GM19043 (cell line): ENCODE results near the gene RPS29.
"Not testable (repeated sequence)": the region's sequence is repeated elsewhere in the genome, so short reads cannot be mapped to it uniquely, and the experiment has no call there.

ENCODE experiments used
- ATAC-seq: cut with Tn5 transposase; IDR thresholded peaks from one replicate; pipeline ENCODE4 v1.9.1; 2021; ENCODE audit warnings: low read depth; ENCODE audit not compliant: unreplicated experiment

Gene RPS29

DNA sequence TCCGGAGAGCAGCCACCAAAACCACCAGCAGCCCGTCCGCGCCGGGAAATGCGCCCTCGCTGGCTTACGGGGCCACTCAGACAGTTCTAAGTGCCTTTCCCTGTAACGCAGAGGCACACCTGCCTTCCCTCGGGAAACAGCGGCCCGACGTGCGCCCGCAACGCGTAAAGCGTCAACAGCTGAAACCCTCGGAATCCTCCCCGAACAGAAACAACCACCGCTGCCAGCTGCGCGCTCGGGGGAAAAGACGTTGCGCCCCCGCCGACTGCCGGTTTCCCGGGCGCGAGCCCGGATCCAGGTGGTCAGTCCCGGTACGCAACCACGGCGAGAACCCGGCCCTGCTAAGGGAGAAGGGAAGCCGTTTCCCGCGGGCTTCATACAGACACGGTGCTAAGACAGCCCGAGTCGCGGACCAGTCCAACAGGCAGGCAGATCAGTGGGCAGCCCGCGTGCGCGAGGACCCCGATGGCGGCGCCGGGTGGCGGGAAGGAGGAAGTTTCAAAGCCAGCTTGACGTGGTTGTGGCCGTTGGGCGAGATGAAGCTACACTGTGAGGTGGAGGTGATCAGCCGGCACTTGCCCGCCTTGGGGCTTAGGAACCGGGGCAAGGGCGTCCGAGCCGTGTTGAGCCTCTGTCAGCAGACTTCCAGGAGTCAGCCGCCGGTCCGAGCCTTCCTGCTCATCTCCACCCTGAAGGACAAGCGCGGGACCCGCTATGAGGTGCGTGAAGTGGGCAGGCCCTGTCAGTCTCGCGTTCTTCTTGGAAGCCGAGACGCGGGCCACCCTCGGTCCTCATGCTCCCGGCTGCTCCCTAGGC lies 12.5 kb upstream of the RPS29 start, which contains the start of gene LRR1:
LRR1 (plus strand) TSS at position 456 of the 816 bp plus-strand sequence; CDS start at position 537, 81 bp downstream.
- peak; percentile 47 for ATAC-seq

DNA sequence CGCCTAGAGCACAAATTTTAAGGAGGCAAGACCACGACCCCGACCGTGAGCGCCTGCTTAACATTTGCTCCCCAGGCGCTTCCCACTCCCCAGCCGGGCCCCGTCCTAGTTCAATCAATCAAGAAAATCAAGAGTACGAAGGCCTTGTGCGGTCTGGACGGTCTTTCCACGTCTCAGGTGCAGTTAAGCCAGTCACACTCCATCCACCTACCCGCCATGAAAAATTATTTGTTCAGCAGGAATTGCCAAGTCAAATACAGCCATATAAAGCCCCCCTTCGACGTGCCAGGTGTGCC lies 12.0 kb upstream of the RPS29 start:
- no peak for ATAC-seq

- no peak for ATAC-seq
Observed at GRCh38 chr14:49594347-49595091, 8.3 kb upstream of the RPS29 start.

DNA sequence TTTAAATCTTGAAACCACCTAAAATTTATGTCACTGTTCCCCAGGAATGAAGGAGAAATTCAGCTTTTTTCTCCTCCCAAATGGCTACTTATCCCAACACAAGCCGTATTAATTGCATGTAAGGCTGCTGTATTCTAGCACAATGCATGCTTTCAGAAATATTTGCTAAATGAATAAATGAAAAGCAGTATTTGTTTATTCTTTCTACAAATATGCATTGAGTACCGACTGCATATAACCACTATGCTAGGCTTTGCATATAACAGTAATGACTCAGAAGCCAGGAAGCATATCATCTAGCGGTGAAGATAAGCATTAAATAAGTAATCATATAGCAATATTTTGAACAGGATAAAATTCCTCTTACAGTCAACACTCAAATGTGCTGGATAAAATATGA lies 6.8 kb upstream of the RPS29 start:
- ATAC-seq = no peak

GRCh38 chr14:49589387-49589786 lies 3.2 kb upstream of the RPS29 start:
- ATAC-seq = no peak

DNA sequence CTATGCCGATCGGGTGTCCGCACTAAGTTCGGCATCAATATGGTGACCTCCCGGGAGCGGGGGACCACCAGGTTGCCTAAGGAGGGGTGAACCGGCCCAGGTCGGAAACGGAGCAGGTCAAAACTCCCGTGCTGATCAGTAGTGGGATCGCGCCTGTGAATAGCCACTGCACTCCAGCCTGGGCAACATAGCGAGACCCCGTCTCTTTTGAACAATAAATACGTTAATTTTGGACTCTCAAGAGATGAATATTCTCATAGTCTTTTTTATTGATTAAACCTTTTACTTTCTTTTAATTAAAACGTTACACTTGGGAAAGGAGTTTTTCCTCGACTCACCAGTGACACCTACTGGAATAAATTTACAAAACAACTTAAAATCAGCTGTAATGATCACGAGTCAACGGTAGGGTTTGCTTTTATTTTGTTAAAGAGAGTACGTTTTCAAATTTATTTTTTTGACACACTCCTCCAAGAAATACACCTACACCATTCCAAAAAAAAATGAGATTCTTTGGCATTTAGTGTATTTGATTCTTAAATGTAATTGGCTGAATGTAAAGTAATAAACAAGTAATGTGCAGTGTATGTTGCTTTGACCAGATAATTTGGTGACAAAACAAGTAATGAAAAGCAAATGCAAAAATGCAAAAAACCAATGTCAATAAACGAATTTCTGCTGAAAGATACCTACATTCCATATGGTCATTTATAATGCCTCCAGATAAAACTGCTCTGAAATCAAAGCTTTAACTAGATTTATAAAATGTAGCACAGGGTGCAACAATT lies 687 bp upstream of the RPS29 start:
- no peak for ATAC-seq

DNA sequence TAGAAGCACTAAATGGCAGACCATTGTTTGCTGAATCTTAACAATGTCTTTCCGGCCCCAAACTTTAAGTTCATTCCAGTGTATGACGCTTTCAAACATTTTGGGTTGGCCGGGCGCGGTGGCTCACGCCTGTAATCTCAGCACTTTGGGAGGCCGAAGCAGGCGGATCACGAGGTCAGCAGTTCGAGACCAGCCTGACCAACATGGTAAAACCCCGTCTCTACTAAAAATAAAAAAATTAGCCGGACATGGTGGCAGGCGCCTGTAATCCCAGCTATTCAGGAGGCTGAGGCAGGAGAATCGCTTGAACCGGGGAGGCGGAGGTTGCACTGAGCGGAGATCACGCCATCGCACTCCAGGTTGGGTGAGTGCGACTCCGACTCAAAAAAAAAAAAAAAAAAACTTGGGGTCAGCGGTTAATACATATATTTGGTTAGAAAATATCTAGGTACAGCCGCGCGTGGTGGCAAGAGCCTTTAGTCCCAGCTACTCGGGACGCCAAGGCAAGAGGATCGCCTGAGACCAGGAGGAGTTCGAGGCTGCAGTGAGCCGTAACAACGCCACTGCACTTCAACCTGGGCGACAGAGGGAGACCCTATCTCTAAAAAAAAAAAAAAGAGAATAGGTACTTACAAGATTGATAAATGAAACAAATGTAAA lies 1.1 kb downstream of the RPS29 start:
- ATAC-seq = not testable (repeated sequence)

GRCh38 chr14:49584058-49584457 lies 2.1 kb downstream of the RPS29 start:
- no peak for ATAC-seq

DNA sequence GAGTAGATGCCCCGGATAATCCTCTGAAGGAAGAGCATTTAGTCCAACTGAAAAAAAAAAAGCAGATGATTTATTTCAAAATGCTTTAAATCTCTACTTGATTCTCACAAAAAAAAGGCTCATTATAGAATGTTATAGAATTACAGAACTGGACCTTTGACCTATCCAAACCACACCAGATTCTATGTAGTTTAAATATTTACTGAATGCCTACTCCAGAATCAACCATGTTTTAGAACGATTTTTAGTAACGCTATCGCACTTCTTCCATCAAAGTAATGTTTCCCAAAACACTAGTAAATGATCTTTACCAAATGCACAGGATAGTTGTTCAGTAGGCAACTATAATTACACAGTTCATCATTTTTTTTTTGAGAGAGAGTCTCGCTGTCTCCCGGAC lies 2.6 kb downstream of the RPS29 start:
- ATAC-seq = no peak

DNA sequence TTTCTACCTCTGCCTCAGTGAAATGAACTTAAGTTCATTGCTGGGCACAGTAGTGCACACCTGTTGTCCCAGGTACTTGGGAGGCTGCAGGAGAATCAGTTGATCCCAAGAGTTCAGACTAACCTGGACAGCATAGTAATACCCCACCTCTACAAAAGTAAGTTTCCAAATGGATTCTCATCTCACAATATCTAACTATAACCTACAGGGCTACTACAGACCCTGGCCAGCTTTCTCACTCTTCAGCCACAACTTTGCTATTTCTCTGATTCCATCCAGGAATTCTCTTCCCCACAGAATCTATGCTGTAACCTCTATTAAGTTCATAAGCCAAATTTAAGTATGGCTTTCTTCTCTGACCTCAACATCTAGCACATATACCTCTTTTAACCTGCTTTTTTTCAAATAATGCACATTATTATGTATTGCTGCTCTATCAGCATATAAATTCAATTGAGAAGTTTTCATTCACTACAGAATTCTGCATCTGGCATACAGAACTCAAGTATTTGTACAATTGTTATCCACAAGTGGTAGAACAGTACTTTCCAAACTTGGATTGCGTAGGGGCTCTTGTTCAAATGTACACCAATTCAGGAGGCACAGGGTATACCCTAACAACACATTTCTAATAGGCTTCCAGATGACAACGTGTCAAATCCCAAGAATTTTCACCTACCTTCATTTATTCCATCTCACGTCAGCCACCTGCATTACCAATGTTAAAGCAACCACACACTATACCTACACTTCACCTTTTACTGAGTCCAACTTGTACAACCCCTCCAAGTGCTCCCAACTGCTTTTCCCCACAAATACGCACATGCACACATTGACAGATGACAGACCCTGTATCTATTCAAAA lies 3.8 kb downstream of the RPS29 start:
- ATAC-seq = no peak

DNA sequence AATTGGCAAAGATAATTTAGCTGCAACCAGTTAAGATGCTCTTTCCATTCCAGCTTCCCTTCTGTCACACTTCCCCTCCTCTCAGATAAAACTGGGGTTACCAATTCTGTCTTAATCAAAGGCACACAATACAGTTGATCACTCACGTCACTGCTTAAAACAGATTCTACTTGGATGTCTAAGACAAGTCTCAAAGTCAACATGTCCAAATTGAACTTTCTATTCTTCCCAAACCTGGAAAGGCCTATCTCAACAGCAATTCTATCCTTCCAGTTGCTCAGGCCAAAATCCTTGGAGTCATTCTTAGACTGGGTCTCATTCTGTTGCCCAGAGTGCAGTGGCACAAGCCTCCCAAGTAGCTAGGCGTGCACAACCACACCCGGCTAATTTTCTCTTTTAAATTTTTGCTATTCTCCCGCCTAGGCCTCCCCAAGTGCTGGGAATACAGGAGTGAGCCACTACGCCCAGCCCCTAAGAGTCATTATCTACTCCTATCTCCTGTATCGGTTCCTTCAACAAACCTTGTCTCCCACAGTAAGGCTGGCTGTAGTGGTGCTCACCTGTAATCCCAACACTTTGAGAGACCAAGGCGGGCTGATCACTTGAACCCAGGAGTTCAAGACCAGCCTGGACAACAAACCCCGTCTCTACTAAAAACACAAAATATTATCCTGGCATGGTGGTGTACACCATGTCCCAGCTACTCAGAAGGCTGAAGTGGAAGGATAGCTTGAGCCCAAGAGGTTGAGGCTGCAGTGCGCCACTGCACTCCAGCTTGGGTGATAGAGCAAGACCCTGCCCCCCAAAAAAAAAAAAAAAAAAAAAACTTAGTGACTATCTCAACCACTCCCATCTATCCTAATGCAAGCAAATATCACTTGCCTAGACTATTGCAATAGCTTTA lies 4.7 kb downstream of the RPS29 start:
- ATAC-seq = no peak

DNA sequence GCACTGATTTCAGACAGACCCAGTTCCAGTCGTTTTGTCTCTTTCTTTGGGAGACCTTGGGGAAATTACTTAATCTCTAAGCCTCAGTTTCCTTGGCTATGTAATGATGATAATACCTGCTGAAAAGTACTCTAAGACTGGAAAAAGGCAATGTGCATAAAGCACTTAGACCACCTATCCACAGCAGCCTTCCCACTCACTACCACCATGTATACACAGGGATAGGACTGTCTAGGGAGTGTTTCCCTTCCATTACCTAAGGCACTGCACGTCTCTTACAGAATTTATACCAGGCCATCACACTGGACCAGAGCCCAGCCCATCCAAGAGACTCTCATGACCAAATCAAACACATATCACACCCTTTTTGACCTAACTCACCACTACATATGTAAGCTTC lies 6.3 kb downstream of the RPS29 start:
- no peak for ATAC-seq

DNA sequence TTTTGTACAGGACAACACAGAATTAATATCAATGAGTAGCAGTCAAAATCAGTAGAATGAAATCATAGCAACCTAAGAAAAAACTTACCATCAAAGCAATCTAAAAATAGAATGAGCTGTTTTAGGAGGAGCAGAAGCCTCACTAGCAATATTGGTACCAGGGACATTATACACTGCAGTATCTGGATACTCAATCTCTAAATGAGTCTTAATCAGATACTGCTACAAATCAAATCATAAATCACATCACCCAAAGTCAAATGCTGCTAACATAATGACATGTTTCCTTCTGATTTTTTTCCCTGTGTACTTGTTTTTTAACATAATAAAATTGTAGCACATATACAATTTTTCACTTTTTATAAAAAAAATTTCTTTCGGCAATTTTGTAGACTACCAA lies 8.0 kb downstream of the RPS29 start:
- no peak for ATAC-seq

DNA sequence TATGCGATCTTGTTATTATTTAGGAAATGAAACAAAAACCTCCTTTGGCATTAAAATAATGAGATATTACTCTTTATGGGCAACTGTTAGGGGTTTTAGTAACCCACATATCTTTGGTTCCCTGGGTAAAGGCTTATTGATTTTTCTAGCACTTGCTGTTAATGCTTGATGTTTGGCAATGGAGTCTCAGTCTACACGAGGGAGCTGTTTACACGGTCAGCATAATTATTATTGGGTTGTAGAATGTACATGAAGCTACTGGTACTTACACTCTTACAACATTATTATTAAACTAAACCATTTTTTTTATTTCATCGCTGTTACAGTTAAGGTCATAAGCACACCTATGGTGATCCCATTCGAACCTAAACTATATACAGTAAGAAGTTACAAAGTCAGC lies 12.1 kb downstream of the RPS29 start:
- no peak for ATAC-seq

GRCh38 chr14:49569281-49569680 lies 16.9 kb downstream of the RPS29 start:
- ATAC-seq = no peak

GRCh38 chr14:49566714-49567113 lies 19.5 kb downstream of the RPS29 start:
- no peak for ATAC-seq

DNA sequence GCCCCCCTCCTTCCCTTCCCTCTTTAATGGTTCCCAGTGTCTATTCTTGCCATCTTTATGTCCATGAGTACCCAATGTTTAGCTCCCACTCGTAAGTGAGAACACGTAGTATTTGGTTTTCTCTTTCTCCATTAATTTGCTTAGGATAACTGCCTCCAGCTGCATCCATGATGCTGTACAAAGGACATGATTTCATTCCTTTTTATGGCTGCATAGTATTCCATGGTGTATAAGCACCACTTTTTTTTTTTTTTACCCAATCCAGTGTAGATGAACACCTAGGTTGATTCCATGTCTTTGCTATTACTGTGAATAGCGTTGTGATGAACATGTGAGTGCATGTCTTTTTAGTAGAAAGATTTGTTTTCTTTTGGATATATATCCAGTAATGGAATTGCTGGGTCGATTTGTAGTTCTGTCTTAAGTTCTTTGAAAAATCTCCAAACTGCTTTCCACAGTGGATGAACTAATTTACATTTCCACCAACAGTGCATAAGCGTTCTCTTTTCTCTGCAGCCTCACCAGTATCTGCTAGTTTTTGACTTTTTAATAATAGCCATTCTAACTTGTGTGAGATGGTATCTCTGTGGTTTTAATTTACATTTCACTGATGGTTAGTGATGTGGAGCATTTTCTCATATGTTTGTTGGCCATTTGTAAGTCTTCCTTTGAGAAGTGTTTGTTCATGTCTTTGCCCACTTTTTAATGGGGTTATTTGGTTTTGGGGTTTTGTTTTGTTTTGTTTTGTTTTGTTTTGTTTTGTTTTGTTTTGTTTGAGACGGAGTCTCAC lies 26.0 kb downstream of the RPS29 start:
- no peak for ATAC-seq

DNA sequence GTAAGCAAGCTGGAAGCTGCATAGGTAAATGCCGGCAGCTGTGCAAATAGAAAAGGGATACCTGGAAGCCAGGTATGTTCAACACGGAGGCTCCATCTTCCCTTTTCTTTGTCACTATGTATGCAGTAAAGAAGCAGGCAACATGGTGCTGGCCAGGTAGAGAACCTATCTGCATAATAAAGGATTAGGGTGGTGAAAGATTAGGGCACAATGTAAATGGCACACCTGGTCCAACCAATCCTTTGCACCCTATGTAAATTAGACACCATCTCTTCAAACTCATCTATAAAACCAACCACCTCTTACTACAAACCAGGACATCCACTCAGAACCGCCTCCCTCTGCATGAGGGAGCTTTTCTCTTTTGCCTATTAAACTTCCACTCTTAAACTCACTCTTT lies 32.3 kb downstream of the RPS29 start:
- ATAC-seq = no peak
